HCT116 (cell line): ENCODE results near the gene HDAC11.

Experiments used
- CBX3 ChIP-seq: IDR thresholded peaks from 2 replicates; pipeline ENCODE4 v1.6.1; 2012; ENCODE audit warnings: low read depth
- CEBPB ChIP-seq: IDR thresholded peaks from 2 replicates; pipeline ENCODE4 v1.6.1; 2012; ENCODE audit warnings: low read depth
- EGR1 ChIP-seq: IDR thresholded peaks from 2 replicates; pipeline ENCODE4 v1.6.1; 2012; ENCODE audit warnings: low read depth
- ELF1 ChIP-seq: IDR thresholded peaks from 2 replicates; pipeline ENCODE4 v1.6.1; 2012; ENCODE audit warnings: low read depth, borderline replicate concordance
- POLR2A ChIP-seq: IDR thresholded peaks from 2 replicates; pipeline ENCODE4 v1.7.0; 2011; ENCODE audit warnings: borderline replicate concordance; ENCODE audit not compliant: insufficient read depth, insufficient read length; ENCODE audit errors: extremely low read depth
- POLR2AphosphoS5 ChIP-seq: IDR thresholded peaks from 2 replicates; pipeline ENCODE4 v1.6.1; 2011; ENCODE audit warnings: mild to moderate bottlenecking, low read depth, low read length, moderate library complexity
- RAD21 ChIP-seq: IDR thresholded peaks from 2 replicates; pipeline ENCODE4 v1.6.1; 2012; ENCODE audit warnings: low read depth, mild to moderate bottlenecking
- SIN3A ChIP-seq: IDR thresholded peaks from 2 replicates; pipeline ENCODE4 v1.6.1; 2012; ENCODE audit warnings: low read depth
- SRF ChIP-seq: IDR thresholded peaks from 2 replicates; pipeline ENCODE4 v1.6.1; 2012; ENCODE audit warnings: low read depth
- YY1 ChIP-seq: IDR thresholded peaks from 2 replicates; pipeline ENCODE4 v1.6.1; 2011; ENCODE audit warnings: low read length, low read depth, moderate library complexity, mild to moderate bottlenecking; ENCODE audit not compliant: insufficient replicate concordance; ENCODE audit errors: extremely low read depth
- TF ChIP-seq, protein P1 (sequence below), 3 experiments: fragments of 200-600 bp in 1 of 3; sonication (generic) in 1 of 3; IDR thresholded peaks in 2 of 3; conservative IDR thresholded peaks in 1 of 3; 2 replicates each; pipeline ENCODE4 v1.5.1; 2012 to 2017; ENCODE audit warnings: low read depth in 2 of 3, low read length in 2 of 3, antibody characterized with exemption in 1 of 3, borderline replicate concordance in 1 of 3, control low read depth in 1 of 3, mild to moderate bottlenecking in 1 of 3, mixed read lengths in 1 of 3, mixed run types in 1 of 3, moderate library complexity in 1 of 3; ENCODE audit not compliant: insufficient read depth in 1 of 3
- TF ChIP-seq, protein P2 (sequence below): IDR thresholded peaks from 2 replicates; pipeline ENCODE4 v1.6.1; 2012; ENCODE audit warnings: low read depth

DNA sequence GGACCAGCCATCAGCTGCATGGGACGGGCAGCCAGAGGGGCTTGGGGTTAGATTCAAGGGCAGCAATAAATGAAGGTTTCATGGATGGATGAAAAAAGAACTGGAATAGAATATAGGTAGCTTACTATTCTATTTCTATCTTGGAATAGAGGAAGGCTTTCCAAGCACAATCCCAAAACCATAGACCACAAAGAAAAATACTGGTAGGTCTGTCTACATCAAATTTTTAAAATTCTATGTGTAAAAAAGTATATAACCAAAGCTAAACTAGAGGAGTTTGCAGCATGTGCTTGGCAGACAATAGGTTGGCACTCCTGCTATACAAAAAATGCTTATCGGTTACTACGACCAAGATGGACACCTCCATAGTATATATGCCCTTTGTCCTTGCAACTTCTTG, 61.6 kb downstream of the HDAC11 start:
- no peak for TF ChIP-seq ELF1
- TF ChIP-seq, protein P1, sequence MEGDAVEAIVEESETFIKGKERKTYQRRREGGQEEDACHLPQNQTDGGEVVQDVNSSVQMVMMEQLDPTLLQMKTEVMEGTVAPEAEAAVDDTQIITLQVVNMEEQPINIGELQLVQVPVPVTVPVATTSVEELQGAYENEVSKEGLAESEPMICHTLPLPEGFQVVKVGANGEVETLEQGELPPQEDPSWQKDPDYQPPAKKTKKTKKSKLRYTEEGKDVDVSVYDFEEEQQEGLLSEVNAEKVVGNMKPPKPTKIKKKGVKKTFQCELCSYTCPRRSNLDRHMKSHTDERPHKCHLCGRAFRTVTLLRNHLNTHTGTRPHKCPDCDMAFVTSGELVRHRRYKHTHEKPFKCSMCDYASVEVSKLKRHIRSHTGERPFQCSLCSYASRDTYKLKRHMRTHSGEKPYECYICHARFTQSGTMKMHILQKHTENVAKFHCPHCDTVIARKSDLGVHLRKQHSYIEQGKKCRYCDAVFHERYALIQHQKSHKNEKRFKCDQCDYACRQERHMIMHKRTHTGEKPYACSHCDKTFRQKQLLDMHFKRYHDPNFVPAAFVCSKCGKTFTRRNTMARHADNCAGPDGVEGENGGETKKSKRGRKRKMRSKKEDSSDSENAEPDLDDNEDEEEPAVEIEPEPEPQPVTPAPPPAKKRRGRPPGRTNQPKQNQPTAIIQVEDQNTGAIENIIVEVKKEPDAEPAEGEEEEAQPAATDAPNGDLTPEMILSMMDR (IDR thresholded peaks at IDR 0.05 in 2 of 3, conservative IDR thresholded peaks at IDR 0.05 in 1 of 3; ENCODE audit: borderline replicate concordance in 1 of 3, insufficient read depth in 1 of 3, low read depth in 2 of 3, low read length in 2 of 3) = no peak
- no peak for TF ChIP-seq RAD21
- no peak for TF ChIP-seq SRF
- TF ChIP-seq POLR2A = no peak
- TF ChIP-seq POLR2AphosphoS5 = no peak
- no peak for TF ChIP-seq YY1
- TF ChIP-seq CEBPB = no peak
- no peak for TF ChIP-seq SIN3A
- no peak for TF ChIP-seq EGR1
- TF ChIP-seq, protein P2, sequence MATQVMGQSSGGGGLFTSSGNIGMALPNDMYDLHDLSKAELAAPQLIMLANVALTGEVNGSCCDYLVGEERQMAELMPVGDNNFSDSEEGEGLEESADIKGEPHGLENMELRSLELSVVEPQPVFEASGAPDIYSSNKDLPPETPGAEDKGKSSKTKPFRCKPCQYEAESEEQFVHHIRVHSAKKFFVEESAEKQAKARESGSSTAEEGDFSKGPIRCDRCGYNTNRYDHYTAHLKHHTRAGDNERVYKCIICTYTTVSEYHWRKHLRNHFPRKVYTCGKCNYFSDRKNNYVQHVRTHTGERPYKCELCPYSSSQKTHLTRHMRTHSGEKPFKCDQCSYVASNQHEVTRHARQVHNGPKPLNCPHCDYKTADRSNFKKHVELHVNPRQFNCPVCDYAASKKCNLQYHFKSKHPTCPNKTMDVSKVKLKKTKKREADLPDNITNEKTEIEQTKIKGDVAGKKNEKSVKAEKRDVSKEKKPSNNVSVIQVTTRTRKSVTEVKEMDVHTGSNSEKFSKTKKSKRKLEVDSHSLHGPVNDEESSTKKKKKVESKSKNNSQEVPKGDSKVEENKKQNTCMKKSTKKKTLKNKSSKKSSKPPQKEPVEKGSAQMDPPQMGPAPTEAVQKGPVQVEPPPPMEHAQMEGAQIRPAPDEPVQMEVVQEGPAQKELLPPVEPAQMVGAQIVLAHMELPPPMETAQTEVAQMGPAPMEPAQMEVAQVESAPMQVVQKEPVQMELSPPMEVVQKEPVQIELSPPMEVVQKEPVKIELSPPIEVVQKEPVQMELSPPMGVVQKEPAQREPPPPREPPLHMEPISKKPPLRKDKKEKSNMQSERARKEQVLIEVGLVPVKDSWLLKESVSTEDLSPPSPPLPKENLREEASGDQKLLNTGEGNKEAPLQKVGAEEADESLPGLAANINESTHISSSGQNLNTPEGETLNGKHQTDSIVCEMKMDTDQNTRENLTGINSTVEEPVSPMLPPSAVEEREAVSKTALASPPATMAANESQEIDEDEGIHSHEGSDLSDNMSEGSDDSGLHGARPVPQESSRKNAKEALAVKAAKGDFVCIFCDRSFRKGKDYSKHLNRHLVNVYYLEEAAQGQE = no peak
- no peak for TF ChIP-seq CBX3
